Right lobe of liver (tissue), 6 donors: ENCODE results near the gene MINDY1. TPM values are rescaled to one million over a fixed set of nuclear protein-coding genes. Genes with fewer than 3 reads are reported as not detected.
A peak's percentile ranks its signal among the peaks of the same experiment; 100 is the strongest.

Source experiments
- ATAC-seq, 4 donors: fragments of 200-7000 bp; cut with Tn5 transposase; one replicate each; pipeline ENCODE4 v1.9.1; 2020; ENCODE audit warnings: mild to moderate bottlenecking in 4 of 4, moderate library complexity in 4 of 4
- DNase-seq, 3 donors: peaks; one replicate each; pipeline ENCODE4 v3.0.0-alpha.2; 2020
- H3K27ac ChIP-seq, 3 donors: fragments of 200-600 bp; one replicate each; pipeline ENCODE4 v1.8.0; 2022
- H3K27me3 ChIP-seq, 2 donors: fragments of 200-600 bp; one replicate each; pipeline ENCODE4 v1.8.0; 2022
- H3K36me3 ChIP-seq, 4 donors: fragments of 200-600 bp; sonication (generic) in 1 of 4; one replicate each; pipeline versions ENCODE4 v1.5.1 to v1.8.0; 2017 to 2022; ENCODE audit warnings: control low read depth in 1 of 4
- H3K4me1 ChIP-seq, 4 donors: fragments of 200-600 bp; sonication (generic) in 1 of 4; one replicate each; pipeline versions ENCODE4 v1.5.1 to v1.8.0; 2017 to 2022; ENCODE audit warnings: control low read depth in 1 of 4
- H3K4me3 ChIP-seq, 3 donors: fragments of 200-600 bp; one replicate each; pipeline ENCODE4 v1.8.0; 2022
- H3K9me3 ChIP-seq, 4 donors: fragments of 200-600 bp; sonication (generic) in 1 of 4; one replicate each; pipeline versions ENCODE4 v1.5.1 to v1.8.0; 2017 to 2022; ENCODE audit warnings: control low read depth in 1 of 4
- POLR2A ChIP-seq: fragments of 450-650 bp; IDR thresholded peaks from one replicate; pipeline ENCODE4 v1.6.1; 2017; ENCODE audit warnings: antibody characterized with exemption, mild to moderate bottlenecking
- WGBS: methylation state at CpG from one replicate; pipeline ENCODE4 v1.1.6; 2018; ENCODE audit warnings: low coverage, low lambda C conversion rate; ENCODE audit not compliant: insufficient coverage; ENCODE audit errors: missing lambda C conversion rate; 5-methylcytosine and 5-hydroxymethylcytosine counted together
- intact Hi-C, 2 donors: fragments of 100-400 bp; cut with DNase I; formaldehyde crosslinking; loops; one replicate each; pipeline versions ENCODE4 v1.11.2 to v1.14.1; 2022
- total RNA-seq, 6 experiments: library from RNA; depleted of rRNA in 2 of 6; stranded (reverse); fragments of >200 nt in 2 of 6; fragmentation: NEBNext Ultra II Directional in 3 of 6; extraction: Animal tissue kit (Norgen Biotek cat#: 25700) in 3 of 6; gene quantifications; one replicate each; pipeline versions ENCODE4 v1.1.0 to v1.2.4, GENCODE V29; 2016 to 2023
- TF ChIP-seq, protein P1 (sequence below), 4 donors: fragments of 200-600 bp in 3 of 4; fragments of 450-650 bp in 1 of 4; IDR thresholded peaks; one replicate each; pipeline versions ENCODE4 v1.5.1 to v1.8.0; 2016 to 2022; ENCODE audit warnings: antibody characterized with exemption in 4 of 4, mild to moderate bottlenecking in 2 of 4
- donor health status: DM: no; HTN: yes; CAD: no.
- donor health status: DM: no; HTN: no; CAD: no.
- donor health status: DM: no; HTN: no; CAD: no.
- donor health status: DM: no; HTN: yes; CAD: no.
- donor health status: DM: no; HTN: yes; CAD: no.

Gene MINDY1
- total RNA-seq, 6 experiments from 2014 or later = 10.1 to 19.7 (median 15.4) TPM

DNA sequence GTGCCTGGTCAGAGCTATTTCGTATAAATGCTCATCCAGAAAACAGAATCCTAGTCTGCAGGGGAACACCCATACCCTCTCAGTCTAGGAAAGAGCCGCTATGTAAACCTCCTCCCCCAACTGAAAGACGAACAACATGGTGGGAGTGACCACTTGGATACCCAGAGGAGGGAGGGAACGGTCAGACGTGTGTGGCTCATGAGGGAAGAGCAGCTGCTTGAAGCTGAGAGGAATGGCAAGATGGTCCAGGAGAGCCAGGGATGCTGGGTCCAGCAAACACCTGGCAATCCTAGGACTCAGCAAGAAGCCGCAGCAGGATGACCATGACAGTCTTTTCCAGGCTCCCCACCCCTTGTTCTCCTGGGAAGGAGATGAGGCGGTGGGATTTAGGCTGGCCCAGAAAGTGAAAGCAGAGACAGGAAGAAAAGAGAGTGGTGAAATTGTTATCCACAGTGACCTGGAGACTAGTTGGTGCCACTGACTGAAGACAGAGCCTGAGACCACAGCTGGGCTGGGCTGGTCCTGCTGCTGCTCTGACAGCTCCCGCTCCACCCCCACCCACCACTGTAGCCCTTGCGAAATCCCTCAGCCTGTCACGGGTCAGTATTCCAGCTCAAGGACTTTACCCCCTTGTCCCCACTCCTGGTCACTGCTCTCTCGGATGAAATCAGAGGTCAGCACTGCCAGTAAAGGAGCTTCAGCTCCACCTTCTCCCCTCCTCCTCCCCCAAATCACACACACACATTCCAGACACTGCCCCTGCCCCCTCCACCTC, 35.7 kb downstream of the MINDY1 start:
- peak overlapping the region; percentile 90 to 97 (median 92) for H3K27ac ChIP-seq
- peaks cover 0 to 52% (median 15%) of the 10 kb centered on the region in 4 donors for H3K4me1 ChIP-seq
- WGBS = 33% methylated on average over 5 of the region's 11 CpGs
- TF ChIP-seq, protein P1, sequence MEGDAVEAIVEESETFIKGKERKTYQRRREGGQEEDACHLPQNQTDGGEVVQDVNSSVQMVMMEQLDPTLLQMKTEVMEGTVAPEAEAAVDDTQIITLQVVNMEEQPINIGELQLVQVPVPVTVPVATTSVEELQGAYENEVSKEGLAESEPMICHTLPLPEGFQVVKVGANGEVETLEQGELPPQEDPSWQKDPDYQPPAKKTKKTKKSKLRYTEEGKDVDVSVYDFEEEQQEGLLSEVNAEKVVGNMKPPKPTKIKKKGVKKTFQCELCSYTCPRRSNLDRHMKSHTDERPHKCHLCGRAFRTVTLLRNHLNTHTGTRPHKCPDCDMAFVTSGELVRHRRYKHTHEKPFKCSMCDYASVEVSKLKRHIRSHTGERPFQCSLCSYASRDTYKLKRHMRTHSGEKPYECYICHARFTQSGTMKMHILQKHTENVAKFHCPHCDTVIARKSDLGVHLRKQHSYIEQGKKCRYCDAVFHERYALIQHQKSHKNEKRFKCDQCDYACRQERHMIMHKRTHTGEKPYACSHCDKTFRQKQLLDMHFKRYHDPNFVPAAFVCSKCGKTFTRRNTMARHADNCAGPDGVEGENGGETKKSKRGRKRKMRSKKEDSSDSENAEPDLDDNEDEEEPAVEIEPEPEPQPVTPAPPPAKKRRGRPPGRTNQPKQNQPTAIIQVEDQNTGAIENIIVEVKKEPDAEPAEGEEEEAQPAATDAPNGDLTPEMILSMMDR (IDR thresholded peaks at IDR 0.05) = no peak
- peak; percentile 54 for TF ChIP-seq POLR2A
- H3K4me3 ChIP-seq = peak overlapping the region; percentile 28 to 89 (median 81)
- peak; percentile 87 to 96 (median 91) for DNase-seq
- no peaks in the 10 kb centered on the region for H3K9me3 ChIP-seq
- intact Hi-C loops = no loop called here
- H3K27me3 ChIP-seq = no peaks in the 10 kb centered on the region
- H3K36me3 ChIP-seq = peaks cover 8 to 32% (median 22%) of the 10 kb centered on the region in 4 donors
- ATAC-seq = peak; percentile 70 to 85 (median 76)

DNA sequence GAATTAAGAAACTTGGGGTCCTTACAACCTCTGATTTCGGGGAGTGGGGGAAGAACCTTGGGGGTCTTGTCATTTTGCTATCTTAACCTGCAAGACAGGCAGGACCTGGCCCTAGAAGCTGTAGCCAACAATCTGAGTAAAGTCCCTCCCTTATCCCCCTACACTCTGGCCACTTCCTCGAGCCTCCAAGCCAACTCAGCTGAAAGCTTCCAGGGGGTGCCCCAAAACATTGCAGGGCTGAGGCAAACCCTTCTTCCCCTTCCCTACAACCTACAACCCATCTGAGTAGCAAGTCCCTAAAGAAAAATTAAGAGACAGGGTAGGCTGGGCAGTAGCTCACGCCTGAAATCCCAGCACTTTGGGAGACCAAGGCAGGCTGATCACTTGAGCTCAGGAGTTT, 37.1 kb downstream of the MINDY1 start:
- intact Hi-C loops = no loop called here
- WGBS = 50% methylated on average over 3 of the region's 3 CpGs
- TF ChIP-seq, protein P1 (IDR thresholded peaks at IDR 0.05) = no peak
- no peak for TF ChIP-seq POLR2A

DNA sequence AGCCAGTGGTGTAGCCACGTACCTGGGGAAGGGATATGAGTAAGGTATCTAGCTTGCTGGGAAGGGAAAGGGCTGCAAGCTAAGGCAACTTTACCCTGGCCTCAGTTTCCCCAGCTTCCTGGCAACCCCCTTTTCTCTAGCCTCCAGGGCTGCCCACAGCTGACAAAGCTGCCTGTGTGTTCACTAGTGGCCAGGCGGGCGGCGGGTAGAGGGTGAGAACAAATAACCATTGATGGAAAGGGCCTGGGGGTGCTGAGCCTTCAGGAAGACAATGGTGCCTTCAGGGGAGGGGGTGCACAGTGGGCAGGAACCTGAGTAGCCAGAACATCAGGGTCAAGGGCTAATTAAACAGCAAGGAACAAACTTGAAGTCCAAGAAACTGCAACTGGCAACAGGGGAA, 38.2 kb downstream of the MINDY1 start:
- no peaks in the 10 kb centered on the region for H3K27me3 ChIP-seq
- intact Hi-C loops = no loop called here

More for the DNA sequence above, 37.1 kb downstream of the MINDY1 start:
- H3K4me3 ChIP-seq = peak overlapping the region in 1 of 3 donors; percentile 50
- H3K27me3 ChIP-seq = no peaks in the 10 kb centered on the region
- peaks cover 14 to 46% (median 32%) of the 10 kb centered on the region in 4 donors for H3K36me3 ChIP-seq
- peaks cover 0 to 47% (median 15%) of the 10 kb centered on the region in 4 donors for H3K4me1 ChIP-seq
- H3K27ac ChIP-seq = peak overlapping the region; percentile 11 to 97 (median 30)
- peak in 1 of 3 donors; percentile 29 for DNase-seq
- H3K9me3 ChIP-seq = no peaks in the 10 kb centered on the region
- ATAC-seq = no peak

DNA sequence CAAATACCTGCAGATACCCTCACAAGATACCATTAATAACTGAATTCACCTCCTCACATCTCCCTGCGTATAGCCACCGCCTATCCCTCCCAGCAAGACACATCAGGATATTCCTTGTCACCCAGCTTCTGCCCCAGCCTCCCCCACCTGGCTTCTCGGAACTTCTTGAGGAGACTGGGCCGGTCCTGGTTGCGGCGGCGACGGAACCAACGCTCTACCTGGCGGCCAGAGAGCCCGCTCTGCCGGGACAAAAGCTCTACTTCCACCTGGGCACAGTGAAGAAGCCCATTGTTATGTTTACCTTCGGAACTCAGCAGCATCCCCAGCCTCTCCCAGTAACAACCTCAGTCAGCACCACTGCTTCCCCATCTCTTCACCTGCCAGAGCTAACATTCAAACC, 38.8 kb downstream of the MINDY1 start:
- intact Hi-C loops = no loop called here
- TF ChIP-seq, protein P1 (IDR thresholded peaks at IDR 0.05) = no peak
- no peak for TF ChIP-seq POLR2A
- 85% methylated on average over 9 of the region's 13 CpGs for WGBS
- H3K4me1 ChIP-seq = peaks cover 0 to 47% (median 15%) of the 10 kb centered on the region in 4 donors
- no peaks in the 10 kb centered on the region for H3K9me3 ChIP-seq
- DNase-seq (peak in 1 of 3 donors; percentile 31), ATAC-seq (no peak)
- no peaks in the 10 kb centered on the region for H3K27me3 ChIP-seq
- peaks cover 18 to 63% (median 37%) of the 10 kb centered on the region in 4 donors for H3K36me3 ChIP-seq
- no peak overlapping the region for H3K27ac ChIP-seq
- no peak overlapping the region for H3K4me3 ChIP-seq

More for the DNA sequence above, 38.2 kb downstream of the MINDY1 start:
- 50% methylated on average over 2 of the region's 4 CpGs for WGBS
- Histone ChIP-seq H3K4me1 (peaks cover 0 to 47% (median 15%) of the 10 kb centered on the region in 4 donors), H3K36me3 (peaks cover 18 to 57% (median 37%) of the 10 kb centered on the region in 4 donors), H3K9me3 (no peaks in the 10 kb centered on the region), H3K27ac (peak overlapping the region in 2 of 3 donors; percentile 13), H3K4me3 (no peak overlapping the region)
- DNase-seq (peak in 1 of 3 donors; percentile 46), ATAC-seq (no peak)
- TF ChIP-seq POLR2A = no peak
- TF ChIP-seq, protein P1 (IDR thresholded peaks at IDR 0.05) = no peak
